Tibial artery (tissue), 4 donors: Measurements from ENCODE around the gene LMNA.
A peak's percentile ranks its signal among the peaks of the same experiment; 100 is the strongest.

Source experiments
- DNase-seq, 2 donors: peaks; one replicate each; pipeline ENCODE4 v3.0.0-alpha.2; 2019
- H3K27ac ChIP-seq, 2 donors: fragments of 200-600 bp; sonication (generic) in 1 of 2; 1 replicate in 1 of 2; 2 replicates in 1 of 2; pipeline ENCODE4 v1.5.1; 2018 to 2019; ENCODE audit warnings: mild to moderate bottlenecking in 1 of 2
- H3K27me3 ChIP-seq, 2 donors: fragments of 200-600 bp; sonication (generic) in 1 of 2; one replicate each; pipeline versions ENCODE4 v1.5.1 to v1.6.0; 2016 to 2019
- H3K36me3 ChIP-seq, 3 donors: fragments of 200-600 bp; sonication (generic) in 2 of 3; one replicate each; pipeline ENCODE4 v1.5.1; 2016 to 2019; ENCODE audit warnings: mild to moderate bottlenecking in 2 of 3
- H3K4me1 ChIP-seq, 4 donors: fragments of 200-600 bp; sonication (generic) in 2 of 4; 1 replicate in 3 of 4; 2 replicates in 1 of 4; pipeline ENCODE4 v1.5.1; 2016 to 2019
- H3K4me3 ChIP-seq, 2 donors: fragments of 200-600 bp; sonication (generic) in 1 of 2; 1 replicate in 1 of 2; 2 replicates in 1 of 2; pipeline ENCODE4 v1.5.1; 2018 to 2019; ENCODE audit warnings: mild to moderate bottlenecking in 2 of 2
- H3K9me3 ChIP-seq, 3 donors: fragments of 200-600 bp; sonication (generic) in 1 of 3; one replicate each; pipeline ENCODE4 v1.5.1; 2016 to 2019
- intact Hi-C: fragments of 100-400 bp; cut with DNase I; formaldehyde crosslinking; loops from one replicate; pipeline ENCODE4 v1.15.0; 2023; ENCODE audit warnings: low total_unique reads
- TF ChIP-seq, protein P1 (sequence below), 2 experiments: fragments of 200-600 bp in 1 of 2; fragments of 450-650 bp in 1 of 2; IDR thresholded peaks; one replicate each; pipeline ENCODE4 v1.5.1; 2017 to 2019; ENCODE audit warnings: antibody characterized with exemption in 2 of 2, mild to moderate bottlenecking in 1 of 2, moderate library complexity in 1 of 2

LMNA gene

DNA sequence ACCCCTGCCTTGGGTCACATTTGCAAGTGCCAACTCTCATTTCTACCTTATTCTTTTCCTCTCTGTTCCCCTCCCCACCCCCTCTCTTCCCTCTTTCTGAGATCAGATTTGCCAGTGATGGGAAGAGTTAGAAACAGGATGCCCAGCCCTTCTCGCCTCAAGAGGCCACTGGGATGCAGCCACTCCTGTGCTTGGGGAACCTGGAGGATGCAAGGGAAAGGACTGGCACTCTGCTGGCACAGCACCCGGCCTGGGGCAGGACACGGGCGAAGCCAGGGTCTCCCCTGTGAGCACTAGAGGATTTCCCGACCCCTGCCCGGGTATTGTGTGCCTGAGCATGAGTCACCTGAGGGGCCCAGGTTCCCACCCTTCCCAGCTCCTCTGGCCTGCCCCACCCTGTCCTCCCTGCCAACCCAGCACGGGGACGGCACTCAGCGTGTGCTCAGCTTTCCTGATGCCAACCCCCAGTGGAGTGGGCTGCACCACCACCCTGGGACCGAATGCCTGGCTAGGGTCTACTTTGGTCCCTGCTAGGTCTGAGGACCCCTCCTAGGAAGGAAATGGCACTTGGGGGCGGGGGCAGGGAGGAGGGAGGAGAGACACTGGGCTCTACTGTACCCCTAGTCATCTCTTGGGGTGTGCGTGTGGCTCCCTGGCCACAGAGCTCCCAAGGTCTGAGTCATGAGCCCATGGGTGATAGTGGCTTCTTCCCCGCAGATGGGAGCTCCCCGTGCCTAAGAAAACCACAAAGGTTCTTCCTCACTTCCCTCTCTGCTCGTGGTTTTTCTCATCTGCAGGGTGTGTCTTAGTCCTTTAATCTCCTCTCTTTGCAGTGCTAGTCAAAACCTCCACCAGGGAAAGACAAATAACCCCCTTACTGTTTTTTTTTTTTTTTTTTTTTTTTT lies 12.4 kb downstream of the LMNA start:
- Histone ChIP-seq H3K4me1 (peaks cover 17 to 94% (median 83%) of the 10 kb centered on the region in 4 donors), H3K27me3 (no peaks in the 10 kb centered on the region), H3K4me3 (peak overlapping the region; percentile 78 to 100), H3K36me3 (peaks cover 15 to 16% (median 15%) of the 10 kb centered on the region in 3 donors), H3K9me3 (no peaks in the 10 kb centered on the region), H3K27ac (peak overlapping the region; percentile 92 to 99)
- intact Hi-C loops = no loop called here
- TF ChIP-seq, protein P1, sequence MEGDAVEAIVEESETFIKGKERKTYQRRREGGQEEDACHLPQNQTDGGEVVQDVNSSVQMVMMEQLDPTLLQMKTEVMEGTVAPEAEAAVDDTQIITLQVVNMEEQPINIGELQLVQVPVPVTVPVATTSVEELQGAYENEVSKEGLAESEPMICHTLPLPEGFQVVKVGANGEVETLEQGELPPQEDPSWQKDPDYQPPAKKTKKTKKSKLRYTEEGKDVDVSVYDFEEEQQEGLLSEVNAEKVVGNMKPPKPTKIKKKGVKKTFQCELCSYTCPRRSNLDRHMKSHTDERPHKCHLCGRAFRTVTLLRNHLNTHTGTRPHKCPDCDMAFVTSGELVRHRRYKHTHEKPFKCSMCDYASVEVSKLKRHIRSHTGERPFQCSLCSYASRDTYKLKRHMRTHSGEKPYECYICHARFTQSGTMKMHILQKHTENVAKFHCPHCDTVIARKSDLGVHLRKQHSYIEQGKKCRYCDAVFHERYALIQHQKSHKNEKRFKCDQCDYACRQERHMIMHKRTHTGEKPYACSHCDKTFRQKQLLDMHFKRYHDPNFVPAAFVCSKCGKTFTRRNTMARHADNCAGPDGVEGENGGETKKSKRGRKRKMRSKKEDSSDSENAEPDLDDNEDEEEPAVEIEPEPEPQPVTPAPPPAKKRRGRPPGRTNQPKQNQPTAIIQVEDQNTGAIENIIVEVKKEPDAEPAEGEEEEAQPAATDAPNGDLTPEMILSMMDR (IDR thresholded peaks at IDR 0.05) = no peak
- DNase-seq = peak; percentile 63 to 84

DNA sequence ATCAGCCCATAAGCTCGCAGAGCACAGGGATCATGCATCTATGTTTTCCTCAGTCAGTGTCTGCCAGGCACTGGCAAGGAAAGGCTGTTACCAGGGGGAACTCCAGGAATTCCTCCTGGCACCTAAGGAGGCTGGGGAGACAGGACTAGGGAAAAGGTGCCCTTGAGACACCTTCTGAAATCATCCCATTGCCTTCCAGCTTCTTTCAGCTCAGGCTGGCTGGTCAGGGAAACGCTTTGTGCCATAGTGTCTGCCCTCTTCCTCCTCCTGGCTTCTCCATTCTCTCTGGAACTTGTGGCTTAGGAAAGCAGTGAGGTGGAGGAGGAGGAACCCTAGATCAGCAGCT lies 13.8 kb downstream of the LMNA start:
- peak overlapping the region; percentile 92 to 99 for H3K27ac ChIP-seq
- peak overlapping the region; percentile 25 to 33 for H3K4me3 ChIP-seq
- peak in 1 of 2 donors; percentile 20 for DNase-seq
- H3K27me3 ChIP-seq = no peaks in the 10 kb centered on the region
- peaks cover 17 to 85% (median 73%) of the 10 kb centered on the region in 4 donors for H3K4me1 ChIP-seq
- TF ChIP-seq, protein P1 (IDR thresholded peaks at IDR 0.05) = no peak
- intact Hi-C loops = no loop called here
- peaks cover 28 to 29% (median 29%) of the 10 kb centered on the region in 3 donors for H3K36me3 ChIP-seq
- no peaks in the 10 kb centered on the region for H3K9me3 ChIP-seq

DNA sequence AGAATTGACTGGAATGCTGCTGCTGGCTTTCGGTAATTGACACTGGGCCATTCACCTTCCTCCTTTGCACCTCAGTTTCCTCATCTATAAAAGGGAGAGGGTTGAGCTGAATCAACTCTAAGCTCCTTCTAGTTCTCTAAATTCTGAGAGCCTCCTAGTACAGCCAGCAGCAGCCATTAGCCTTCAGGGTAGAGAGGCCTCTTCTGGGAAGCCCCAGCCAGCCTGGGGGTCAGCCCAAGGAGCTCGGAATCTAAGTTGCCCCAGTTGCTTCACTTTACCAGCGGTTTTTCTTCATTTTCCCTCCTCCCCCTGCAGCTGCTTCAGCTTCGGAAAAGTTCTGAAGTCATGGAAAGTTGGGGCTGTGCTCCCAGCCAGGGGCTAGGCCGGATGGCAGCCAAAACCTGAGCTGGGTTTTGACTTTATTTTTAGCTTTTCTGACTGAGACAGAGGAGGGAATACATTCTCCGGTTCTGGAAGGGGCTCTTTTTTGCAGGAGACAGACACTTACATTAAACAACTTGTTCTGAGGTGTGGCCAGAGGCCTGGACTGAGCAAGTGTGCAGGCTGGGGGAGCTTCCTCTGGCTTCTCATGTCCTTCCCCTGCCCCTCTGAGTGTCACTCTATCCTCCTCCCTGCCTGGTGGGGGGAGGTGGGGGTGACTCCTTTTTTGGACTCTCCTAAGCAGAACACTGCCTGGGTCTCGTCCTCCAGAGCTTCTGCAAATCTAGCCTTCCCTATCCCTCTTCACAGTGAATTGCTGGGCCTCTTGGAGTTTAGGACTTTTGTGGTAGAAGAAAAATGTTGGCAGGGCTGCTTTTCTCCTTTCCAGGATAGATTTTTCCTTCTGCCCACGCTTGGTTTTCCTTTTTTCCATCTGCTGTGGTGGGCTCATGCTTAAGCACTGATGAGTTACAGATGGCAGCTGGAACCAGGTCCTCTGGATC lies 14.4 kb downstream of the LMNA start:
- Histone ChIP-seq H3K27ac (peak overlapping the region; percentile 92 to 99), H3K4me1 (peaks cover 17 to 83% (median 69%) of the 10 kb centered on the region in 4 donors), H3K27me3 (no peaks in the 10 kb centered on the region), H3K4me3 (peak overlapping the region; percentile 25 to 33), H3K36me3 (peaks cover 35 to 36% (median 35%) of the 10 kb centered on the region in 3 donors), H3K9me3 (no peaks in the 10 kb centered on the region)
- peak; percentile 70 to 91 for DNase-seq
- TF ChIP-seq, protein P1 (IDR thresholded peaks at IDR 0.05) = no peak
- intact Hi-C loops = no loop called here

DNA sequence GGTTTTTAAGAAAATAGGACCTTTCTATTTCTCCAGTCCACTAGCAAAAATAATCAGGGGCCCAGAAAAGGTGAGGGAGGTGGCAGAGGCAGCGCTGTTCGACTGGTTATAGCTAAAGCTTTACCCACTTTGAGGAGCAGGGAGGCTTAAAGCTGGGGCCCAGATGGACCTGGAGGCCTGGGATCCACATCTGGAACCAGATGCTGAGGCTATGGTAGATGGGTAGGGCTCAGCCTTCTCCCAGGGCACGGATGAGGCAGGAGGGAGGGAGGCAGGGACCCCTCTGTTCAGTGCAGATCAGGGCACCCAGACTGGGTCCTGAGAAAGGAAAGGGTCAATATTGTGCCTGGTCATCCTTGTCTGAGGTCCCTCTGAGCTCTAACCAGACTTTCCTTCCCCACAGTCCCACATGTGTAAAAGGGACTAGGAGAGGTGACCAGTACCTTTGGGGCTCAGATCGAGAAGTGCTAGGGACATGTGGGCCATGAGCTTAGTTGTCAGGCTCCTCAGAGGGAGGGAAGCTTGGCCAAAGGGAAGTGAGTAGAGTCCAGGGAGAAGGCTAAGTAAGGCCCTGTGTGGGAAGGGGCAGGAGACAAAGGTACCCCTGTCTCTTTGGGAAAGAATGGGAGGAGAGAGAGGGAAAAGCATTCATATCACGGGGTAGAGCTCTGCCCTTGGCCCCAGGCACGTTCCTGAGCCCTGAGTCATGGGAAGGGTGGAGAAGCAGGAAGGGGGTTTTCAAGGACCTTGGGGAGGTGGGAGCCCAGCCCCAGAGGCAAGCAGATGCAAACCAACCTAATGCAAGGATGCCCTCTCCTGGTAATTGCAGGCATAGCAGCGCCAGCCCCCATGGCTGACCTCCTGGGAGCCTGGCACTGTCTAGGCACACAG lies 15.4 kb downstream of the LMNA start:
- TF ChIP-seq, protein P1 (IDR thresholded peaks at IDR 0.05) = peak; percentile 97 to 99
- no peaks in the 10 kb centered on the region for H3K27me3 ChIP-seq
- H3K4me3 ChIP-seq = peak overlapping the region; percentile 25 to 33
- DNase-seq = peak; percentile 87 to 93
- no peaks in the 10 kb centered on the region for H3K9me3 ChIP-seq
- H3K27ac ChIP-seq = peak overlapping the region; percentile 92 to 99
- peaks cover 45 to 46% (median 46%) of the 10 kb centered on the region in 3 donors for H3K36me3 ChIP-seq
- H3K4me1 ChIP-seq = peaks cover 17 to 74% (median 60%) of the 10 kb centered on the region in 4 donors
- intact Hi-C loops = loop anchor here (2.0 kb wide), 1 partner anchor 33 kb away; no protein-coding TSS in a partner anchor
